Mammary epithelial cell (primary cell): Measurements from ENCODE around the gene POLR2M.

Experiments
- EZH2 ChIP-seq: IDR thresholded peaks from 2 replicates; pipeline ENCODE4 v1.6.1; 2012; ENCODE audit warnings: low read length, inconsistent platforms, borderline replicate concordance
- TF ChIP-seq, protein P1 (sequence below), 2 donors: IDR thresholded peaks in 1 of 2; conservative IDR thresholded peaks in 1 of 2; 2 replicates each; pipeline ENCODE4 v1.5.1; 2011 to 2012; ENCODE audit warnings: inconsistent platforms in 2 of 2, low read length in 2 of 2, mild to moderate bottlenecking in 2 of 2, control low read depth in 1 of 2, low read depth in 1 of 2; ENCODE audit not compliant: insufficient read depth in 1 of 2; ENCODE audit errors: extremely low read depth in 1 of 2

GRCh38 chr15:57735431-57735830 is 28.9 kb downstream of the POLR2M start:
- TF ChIP-seq, protein P1, sequence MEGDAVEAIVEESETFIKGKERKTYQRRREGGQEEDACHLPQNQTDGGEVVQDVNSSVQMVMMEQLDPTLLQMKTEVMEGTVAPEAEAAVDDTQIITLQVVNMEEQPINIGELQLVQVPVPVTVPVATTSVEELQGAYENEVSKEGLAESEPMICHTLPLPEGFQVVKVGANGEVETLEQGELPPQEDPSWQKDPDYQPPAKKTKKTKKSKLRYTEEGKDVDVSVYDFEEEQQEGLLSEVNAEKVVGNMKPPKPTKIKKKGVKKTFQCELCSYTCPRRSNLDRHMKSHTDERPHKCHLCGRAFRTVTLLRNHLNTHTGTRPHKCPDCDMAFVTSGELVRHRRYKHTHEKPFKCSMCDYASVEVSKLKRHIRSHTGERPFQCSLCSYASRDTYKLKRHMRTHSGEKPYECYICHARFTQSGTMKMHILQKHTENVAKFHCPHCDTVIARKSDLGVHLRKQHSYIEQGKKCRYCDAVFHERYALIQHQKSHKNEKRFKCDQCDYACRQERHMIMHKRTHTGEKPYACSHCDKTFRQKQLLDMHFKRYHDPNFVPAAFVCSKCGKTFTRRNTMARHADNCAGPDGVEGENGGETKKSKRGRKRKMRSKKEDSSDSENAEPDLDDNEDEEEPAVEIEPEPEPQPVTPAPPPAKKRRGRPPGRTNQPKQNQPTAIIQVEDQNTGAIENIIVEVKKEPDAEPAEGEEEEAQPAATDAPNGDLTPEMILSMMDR (conservative IDR thresholded peaks at IDR 0.05 in 1 of 2, IDR thresholded peaks at IDR 0.05 in 1 of 2; ENCODE audit: extremely low read depth in 1 of 2, insufficient read depth in 1 of 2, low read depth in 1 of 2, low read length in 2 of 2), result no peak
- no peak for TF ChIP-seq EZH2
